HepG2 (cell line): Measurements from ENCODE around the gene PLXDC2. TPM values are rescaled to one million over a fixed set of nuclear protein-coding genes. Genes with fewer than 3 reads are reported as not detected.

Experiments
- ATAC-seq: fragments of 200-7000 bp; cut with Tn5 transposase; 3 replicates; pipeline ENCODE4 v1.9.1; 2020; ENCODE audit warnings: mild to moderate bottlenecking, moderate library complexity
- BruUV-seq: library from RNA; stranded (reverse); fragments of 400-500 nt; replicated peaks from 2 replicates; lab custom pipeline; 2021; lab: Mats Ljungman, UMichigan
- CTCF ChIA-PET: fragments of 300-600 bp; formaldehyde crosslinking; extraction: SDS; loops from one replicate; lab custom pipeline; 2021; ENCODE audit warnings: low total read pairs, inconsistent platforms, low intra/inter-chr PET ratio; lab: Yijun Ruan, JAX
- POLR2A ChIA-PET: fragments of 350-600 bp; sonication (Branson Sonifier 250); formaldehyde crosslinking; loops from one replicate; lab custom pipeline; 2020; ENCODE audit warnings: antibody characterized with exemption, inconsistent platforms; lab: Yijun Ruan, JAX
- DNase-seq: peaks from one replicate; pipeline ENCODE4 v3.0.0-alpha.2; 2015; ENCODE audit warnings: low spot score
- FAIRE-seq: peaks from 3 replicates; lab custom pipeline; 2011; peaks lifted over from hg19 to GRCh38; lab: Jason Lieb, UNC
- H2AFZ ChIP-seq: one replicate; pipeline ENCODE4 v1.6.1; 2011; ENCODE audit warnings: low read length, inconsistent platforms
- H3K27ac ChIP-seq: fragments of 300-600 bp; 3 replicates; pipeline ENCODE4 v1.8.0; 2011; ENCODE audit warnings: mixed run types, mild to moderate bottlenecking, mixed read lengths, low read length, inconsistent platforms; ENCODE audit not compliant: insufficient read depth; ENCODE audit errors: extremely low read length
- H3K27me3 ChIP-seq, 2 experiments: fragments of 200-600 bp in 1 of 2; 2 replicates in 1 of 2; 3 replicates in 1 of 2; pipeline versions ENCODE4 v1.6.0 to v1.8.0; 2011; ENCODE audit warnings: low read length in 2 of 2, mild to moderate bottlenecking in 2 of 2, moderate library complexity in 2 of 2, inconsistent platforms in 1 of 2; ENCODE audit not compliant: insufficient read depth in 2 of 2, control insufficient read depth in 1 of 2
- H3K36me3 ChIP-seq, 2 experiments: fragments of 200-600 bp in 1 of 2; replicated peaks in 1 of 2; 2 replicates in 1 of 2; 3 replicates in 1 of 2; pipeline versions ENCODE4 v1.5.1 to v1.8.0; 2011; ENCODE audit warnings: low read length in 2 of 2, inconsistent platforms in 1 of 2; ENCODE audit not compliant: insufficient read depth in 2 of 2, control insufficient read depth in 1 of 2
- H3K4me1 ChIP-seq: 2 replicates; pipeline ENCODE4 v1.5.1; 2012; ENCODE audit warnings: low read length, inconsistent platforms; ENCODE audit not compliant: insufficient read depth
- H3K4me2 ChIP-seq: 2 replicates; pipeline ENCODE4 v1.6.0; 2011; ENCODE audit warnings: low read depth, low read length, inconsistent platforms
- H3K4me3 ChIP-seq, 3 experiments: fragments of 200-600 bp in 1 of 3; sonication (generic), shearing (Covaris generic) in 1 of 3; replicated peaks in 1 of 3; 2 replicates each; pipeline ENCODE4 v1.5.1; 2011 to 2016; ENCODE audit warnings: low read length in 3 of 3, inconsistent platforms in 2 of 3, low read depth in 2 of 3, mild to moderate bottlenecking in 2 of 3, control low read depth in 1 of 3, mixed read lengths in 1 of 3; ENCODE audit not compliant: insufficient read depth in 1 of 3
- H3K79me2 ChIP-seq: one replicate; pipeline ENCODE4 v1.6.1; 2011; ENCODE audit warnings: low read length, inconsistent platforms; ENCODE audit not compliant: insufficient read depth
- H3K9ac ChIP-seq: 2 replicates; pipeline ENCODE4 v1.6.0; 2011; ENCODE audit warnings: mild to moderate bottlenecking, low read depth, low read length, inconsistent platforms; ENCODE audit not compliant: insufficient read depth
- H3K9me3 ChIP-seq: 2 replicates; pipeline ENCODE4 v1.5.1; 2012; ENCODE audit warnings: mild to moderate bottlenecking, low read length
- H4K20me1 ChIP-seq: 2 replicates; pipeline ENCODE4 v1.6.0; 2011; ENCODE audit warnings: inconsistent platforms, mild to moderate bottlenecking, low read length, moderate library complexity; ENCODE audit not compliant: insufficient read depth
- ARID2 ChIP-seq: sonication (generic); formaldehyde crosslinking; IDR thresholded peaks from 2 replicates; pipeline ENCODE4 v1.8.1; 2022; ENCODE audit warnings: mild to moderate bottlenecking, missing genetic modification reagents, borderline replicate concordance
- ARID3A ChIP-seq: IDR thresholded peaks from 2 replicates; pipeline ENCODE4 v1.6.1; 2012; ENCODE audit warnings: low read depth, low read length, improper control_type of control experiment
- CBX2 ChIP-seq, 2 experiments: fragments of 200-600 bp in 1 of 2; sonication (generic); formaldehyde crosslinking in 1 of 2; IDR thresholded peaks; 2 replicates each; pipeline versions ENCODE4 v1.7.0 to v1.8.1; 2018 to 2022; ENCODE audit warnings: low read depth in 2 of 2, low read length in 1 of 2, mild to moderate bottlenecking in 1 of 2, missing genetic modification reagents in 1 of 2
- HOXA7 ChIP-seq: sonication (generic); formaldehyde crosslinking; IDR thresholded peaks from 2 replicates; pipeline ENCODE4 v1.8.1; 2022; ENCODE audit warnings: mild to moderate bottlenecking, missing genetic modification reagents, moderate library complexity
- KDM6A ChIP-seq: IDR thresholded peaks from 2 replicates; pipeline ENCODE4 v1.6.1; 2016; ENCODE audit warnings: low read depth
- TP53 ChIP-seq: sonication (generic); formaldehyde crosslinking; conservative IDR thresholded peaks from 2 replicates; pipeline ENCODE4 v1.4.0; 2020; ENCODE audit warnings: missing genetic modification reagents
- ZNF207 ChIP-seq: fragments of 450-650 bp; IDR thresholded peaks from 2 replicates; pipeline ENCODE4 v1.6.1; 2016; ENCODE audit warnings: antibody characterized with exemption, borderline replicate concordance
- ZNF281 ChIP-seq: sonication (generic); formaldehyde crosslinking; IDR thresholded peaks from 2 replicates; pipeline ENCODE4 v1.4.0; 2020; ENCODE audit warnings: missing genetic modification reagents, borderline replicate concordance
- ZNF337 ChIP-seq: sonication (generic); formaldehyde crosslinking; IDR thresholded peaks from 2 replicates; pipeline ENCODE4 v1.5.1; 2020; ENCODE audit warnings: missing genetic modification reagents, low read depth, mild to moderate bottlenecking, borderline replicate concordance
- ZNF607 ChIP-seq: sonication (generic); formaldehyde crosslinking; IDR thresholded peaks from 2 replicates; pipeline ENCODE4 v1.5.1; 2020; ENCODE audit warnings: missing genetic modification reagents, mild to moderate bottlenecking, borderline replicate concordance
- ZNF615 ChIP-seq: sonication (generic); formaldehyde crosslinking; IDR thresholded peaks from 2 replicates; pipeline ENCODE4 v1.5.0; 2020; ENCODE audit warnings: mild to moderate bottlenecking, missing genetic modification reagents, borderline replicate concordance
- ZNF670 ChIP-seq: sonication (generic); formaldehyde crosslinking; IDR thresholded peaks from 2 replicates; pipeline ENCODE4 v1.8.0; 2022; ENCODE audit warnings: mild to moderate bottlenecking, missing genetic modification reagents, borderline replicate concordance
- WGBS: methylation state at CpG from one replicate; pipeline ENCODE4 v1.1.6; 2017; ENCODE audit warnings: low lambda C conversion rate; 5-methylcytosine and 5-hydroxymethylcytosine counted together
- in situ Hi-C: cut with HindIII; loops from 2 replicates; pipeline ENCODE4 v1.10.0; 2017; ENCODE audit warnings: low pct_unique_long_range_greater_than_20kb; ENCODE audit not compliant: extremely low pct_ligation_motif_present
- intact Hi-C: fragments of 100-400 bp; cut with micrococcal nuclease; formaldehyde crosslinking; loops from one replicate; pipeline ENCODE4 v1.10.0; 2022; ENCODE audit not compliant: unreplicated experiment
- polyA plus RNA-seq, 8 experiments: library from polyadenylated mRNA; depleted of rRNA in 3 of 8; stranded (reverse) in 7 of 8; unstranded in 1 of 8; fragments of >200 nt; fragmentation: Illumina TruSeq in 4 of 8; extraction: Trizol in 4 of 8; gene quantifications; 2 replicates each; pipeline versions ENCODE4 v1.2.1 to v1.2.3, GENCODE V29; 2011 to 2016; ENCODE audit warnings: low read depth in 4 of 8, missing spikeins in 1 of 8, mixed read lengths in 1 of 8; ENCODE audit not compliant: insufficient read depth in 1 of 8
- total RNA-seq, 5 experiments: library from RNA; depleted of rRNA; stranded (reverse); fragments of >200 nt; fragmentation: Illumina TruSeq; extraction: Trizol; gene quantifications; 2 replicates each; pipeline ENCODE4 v1.2.3, GENCODE V29; 2016; ENCODE audit warnings: low read depth in 1 of 5

Gene PLXDC2
- total and polyA plus RNA-seq, 2 of the 13 experiments (the other 11 are each of a cell fraction or from before 2014, with no cell fraction given): 2.1 to 2.4 TPM

- Histone ChIP-seq H3K9me3 (peaks cover 24% of the 10 kb centered on the region), H3K36me3 (no peaks in the 10 kb centered on the region), H3K27me3 (no peaks in the 10 kb centered on the region), H4K20me1 (no peaks in the 10 kb centered on the region), H2AFZ (no peak overlapping the region), H3K4me2 (no peak overlapping the region)
- POLR2A ChIA-PET: no interaction called here
- intact Hi-C loops (no loop called here), in situ Hi-C loops (no loop called here)
- ATAC-seq: no peak
- no peak for TF ChIP-seq TP53 (CRISPR knock-in tag)
- no peak for TF ChIP-seq ZNF207
- no peak for TF ChIP-seq ZNF670 (CRISPR knock-in tag)
- TF ChIP-seq ARID3A: no peak
- TF ChIP-seq ZNF281 (CRISPR knock-in tag): no peak
- TF ChIP-seq KDM6A (CRISPR knock-in tag): no peak
- no peak for TF ChIP-seq ZNF337
- no peak for TF ChIP-seq ZNF615 (CRISPR knock-in tag)
- TF ChIP-seq HOXA7 (CRISPR knock-in tag): no peak
- TF ChIP-seq ARID2 (CRISPR knock-in tag): no peak
- TF ChIP-seq ZNF607 (CRISPR knock-in tag): no peak
- no peak for TF ChIP-seq CBX2 (IDR thresholded peaks at IDR 0.05; ENCODE audit: low read depth, low read length)
- no peak for TF ChIP-seq CBX2 (CRISPR knock-in tag; IDR thresholded peaks at IDR 0.05; ENCODE audit: low read depth)
- TF ChIP-seq, all 625 proteins: peak for 0
- BruUV-seq: no TSS peak
- Histone ChIP-seq H3K4me3 (no peak overlapping the region), H3K9ac (no peak overlapping the region), H3K4me1 (no peaks in the 10 kb centered on the region), H3K79me2 (no peaks in the 10 kb centered on the region), H3K27ac (no peak overlapping the region)
- FAIRE-seq: no peak
- CTCF ChIA-PET: no interaction called here
- WGBS: 45% methylated on average over 6 of the region's 6 CpGs
- DNase-seq: no peak
These were observed 249.6 kb downstream of the PLXDC2 start for GRCh38 chr10:20065814-20066213.
